Femur (tissue), 1 donor: Measurements from ENCODE around the gene DNAJC5.
"Not testable (repeated sequence)": the region's sequence is repeated elsewhere in the genome, so short reads cannot be mapped to it uniquely, and the experiment has no call there.

ENCODE experiments used
- DNase-seq: peaks from one replicate; pipeline ENCODE4 v3.0.0-alpha.2; 2017

The DNAJC5 gene

GRCh38 chr20:63969838-63970713, 75.2 kb downstream of the DNAJC5 start, which contains the start of gene ZNF512B:
ZNF512B (minus strand) TSS chr20:63969930; CDS start chr20:63967950, 1,980 bp downstream.
- DNase-seq: peak; percentile 82

- DNase-seq: no peak
These were observed 75.9 kb downstream of the DNAJC5 start for GRCh38 chr20:63970714-63971431.

- DNase-seq: not testable (repeated sequence)
These were observed 77.0 kb downstream of the DNAJC5 start for GRCh38 chr20:63971960-63972311.

DNA sequence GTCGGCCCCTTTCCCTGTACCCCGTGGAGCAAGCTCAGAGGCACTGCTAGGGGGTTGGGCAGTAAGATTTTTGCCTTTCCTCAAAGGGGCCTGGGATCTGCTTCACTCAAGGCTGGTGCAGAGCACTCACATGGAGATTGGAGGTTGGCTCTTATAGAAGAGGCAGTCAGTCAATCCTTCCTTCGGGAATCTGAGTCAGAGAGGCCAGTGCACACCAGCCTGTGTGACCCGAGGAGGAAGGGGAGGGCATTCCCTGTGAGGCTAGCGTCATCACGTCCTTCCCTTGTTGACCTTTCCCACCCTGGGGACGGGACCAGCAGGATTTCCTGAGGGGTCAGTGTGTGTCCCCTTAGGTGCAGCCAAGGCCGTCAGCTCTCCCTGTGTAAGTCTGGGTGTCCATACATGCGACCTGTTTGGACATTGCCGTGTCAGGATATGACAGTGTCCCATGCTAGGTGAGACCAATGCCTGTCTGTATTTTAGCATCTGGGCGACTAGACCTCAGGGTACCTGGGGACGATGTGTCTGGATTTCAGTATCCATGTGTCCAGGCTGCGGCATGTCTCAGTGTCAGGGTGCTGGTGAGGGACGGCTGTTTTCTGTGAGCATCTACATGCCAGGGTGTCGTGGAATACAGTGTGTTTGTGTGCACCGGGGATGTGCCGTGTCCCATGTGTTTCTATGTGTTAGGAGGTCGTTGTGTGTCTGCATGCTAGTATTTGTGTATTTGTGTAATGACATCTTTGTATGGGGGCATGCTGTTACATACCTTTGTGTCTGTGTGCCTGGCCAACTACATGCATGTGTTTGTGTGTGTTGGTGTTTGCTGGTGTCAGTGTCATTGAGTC, 77.6 kb downstream of the DNAJC5 start:
- peak; percentile 21 for DNase-seq

GRCh38 chr20:63973160-63973479, 78.2 kb downstream of the DNAJC5 start:
- DNase-seq: no peak

DNA sequence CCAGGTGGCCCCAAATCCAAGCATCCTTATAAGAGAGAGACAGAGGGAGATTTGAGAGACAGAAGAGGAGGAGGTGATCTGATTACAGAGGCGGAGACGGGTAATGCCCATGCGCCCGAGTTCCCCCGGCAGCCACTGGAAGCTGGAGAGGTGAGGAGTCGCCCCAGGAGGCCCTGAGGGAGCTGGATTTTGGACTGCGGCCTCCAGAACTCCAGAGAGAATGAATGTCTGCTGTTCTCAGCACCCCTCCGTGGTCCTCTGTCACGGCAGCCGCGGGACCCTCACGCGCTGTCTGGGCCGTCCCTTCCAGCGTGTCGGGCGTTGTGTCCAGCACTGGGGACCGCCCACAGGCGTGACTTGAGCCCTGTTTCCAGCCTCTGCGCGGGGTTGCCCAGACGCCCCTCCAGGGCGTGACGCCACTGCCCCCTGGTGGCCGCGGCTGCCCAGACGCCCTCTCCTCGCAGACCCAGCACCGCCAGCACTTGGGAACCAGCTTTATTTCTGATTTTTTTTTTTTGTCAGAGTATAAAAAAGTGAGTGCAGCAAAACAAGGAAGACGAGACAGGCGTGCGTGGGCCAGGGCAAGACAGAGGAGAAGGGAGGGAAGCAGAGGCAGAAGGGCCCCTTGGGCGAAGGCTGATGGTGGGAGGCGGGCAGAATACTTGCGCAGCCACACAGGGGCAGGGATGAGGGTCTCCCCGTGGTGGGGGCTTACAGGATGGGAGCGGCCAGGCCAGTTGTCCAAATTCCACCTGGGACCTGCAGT, 78.9 kb downstream of the DNAJC5 start:
- DNase-seq: peak; percentile 93

- DNase-seq: peak; percentile 38
These were observed 79.7 kb downstream of the DNAJC5 start for GRCh38 chr20:63974402-63975200.

DNA sequence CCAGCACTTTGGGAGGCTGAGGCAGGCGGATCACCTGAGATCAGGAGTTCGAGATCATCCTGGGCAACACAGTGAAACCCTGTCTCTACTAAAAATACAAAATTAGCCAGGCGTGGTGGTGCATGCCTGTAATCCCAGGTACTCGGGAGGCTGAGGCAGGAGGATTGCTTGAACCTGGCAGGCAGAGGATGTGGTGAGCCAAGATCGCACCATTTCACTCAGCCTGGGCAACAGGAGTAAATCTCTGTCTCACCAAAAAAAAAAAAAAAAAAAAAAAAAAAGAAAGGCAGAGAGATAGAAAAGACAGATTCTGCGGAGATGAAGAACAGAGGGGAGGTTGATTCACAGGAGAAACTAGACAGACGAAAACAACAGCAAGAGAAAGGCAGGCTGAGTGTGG, 81.6 kb downstream of the DNAJC5 start:
- DNase-seq: not testable (repeated sequence)

- DNase-seq: no peak
These were observed 82.2 kb downstream of the DNAJC5 start for GRCh38 chr20:63976980-63977738.

DNA sequence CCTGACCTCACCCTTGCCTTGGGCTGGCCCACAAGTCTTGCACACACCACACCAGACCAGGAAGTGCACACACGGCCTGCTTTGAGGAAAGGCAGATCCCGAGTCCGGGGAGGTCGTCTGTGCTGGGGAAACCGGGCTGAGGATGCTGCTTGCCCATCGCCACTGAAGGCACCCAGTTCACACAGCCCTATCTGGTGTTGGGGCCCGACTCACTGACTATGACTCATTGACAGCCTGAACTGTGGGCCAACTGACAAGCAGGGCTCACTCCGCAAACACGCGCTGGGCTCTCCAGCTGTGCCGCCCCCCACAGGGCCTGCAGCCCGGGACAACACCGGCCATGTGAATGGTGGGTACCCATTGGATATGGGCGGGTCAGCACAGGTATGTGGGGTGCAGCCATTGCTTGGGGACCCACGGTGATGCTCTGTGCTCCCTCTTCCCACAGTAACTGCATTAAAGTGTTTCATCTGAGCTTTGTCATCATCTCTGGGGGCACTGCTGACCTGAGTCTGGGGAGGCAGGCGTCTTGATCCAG, 82.9 kb downstream of the DNAJC5 start:
- no peak for DNase-seq

DNA sequence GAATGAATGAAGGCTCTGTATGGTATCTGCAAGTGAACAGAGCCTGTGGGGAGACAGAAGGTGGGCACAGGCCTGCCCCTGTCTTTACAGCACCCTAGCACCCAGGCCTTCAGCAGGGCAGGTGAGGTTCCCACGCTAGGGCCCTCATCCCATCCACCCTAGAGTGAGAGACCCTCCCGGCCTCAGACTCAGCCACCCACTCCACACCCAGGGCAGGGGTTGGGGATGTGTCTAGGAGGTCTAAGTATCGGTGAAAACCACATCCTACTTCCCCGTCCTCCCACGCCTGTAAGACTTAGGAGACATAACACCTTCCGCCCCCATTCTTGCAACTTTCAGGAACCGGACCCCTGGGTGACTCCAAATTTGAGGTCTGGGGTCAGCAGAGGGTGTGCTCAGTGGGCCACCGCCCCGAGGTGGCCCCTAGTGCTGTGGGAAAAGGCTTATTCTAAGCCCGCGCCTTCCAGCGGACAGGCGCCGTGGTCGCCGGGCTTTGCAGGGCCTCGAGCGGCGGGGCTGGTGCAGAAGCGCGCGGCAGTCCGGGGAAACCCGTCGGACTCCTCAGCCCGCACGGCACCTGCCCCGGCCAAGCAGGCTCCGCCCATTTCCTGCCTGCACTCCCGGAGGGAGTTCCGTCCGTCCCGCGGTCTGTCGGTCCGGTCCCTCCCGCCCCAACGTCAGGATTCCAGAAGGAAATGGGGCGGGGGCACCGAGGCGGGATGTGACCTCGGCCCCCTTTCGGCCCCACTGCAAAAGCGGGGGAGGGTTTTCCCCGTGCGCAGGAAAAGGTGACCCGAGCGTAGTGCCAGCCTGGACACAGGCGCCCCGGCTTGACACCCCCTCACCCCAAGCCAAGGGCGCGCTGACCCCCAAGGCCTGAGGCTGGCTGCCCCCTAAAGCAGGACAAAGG, 83.6 kb downstream of the DNAJC5 start:
- DNase-seq: peak; percentile 62

GRCh38 chr20:63979229-63979556, 84.3 kb downstream of the DNAJC5 start:
- peak; percentile 32 for DNase-seq

DNA sequence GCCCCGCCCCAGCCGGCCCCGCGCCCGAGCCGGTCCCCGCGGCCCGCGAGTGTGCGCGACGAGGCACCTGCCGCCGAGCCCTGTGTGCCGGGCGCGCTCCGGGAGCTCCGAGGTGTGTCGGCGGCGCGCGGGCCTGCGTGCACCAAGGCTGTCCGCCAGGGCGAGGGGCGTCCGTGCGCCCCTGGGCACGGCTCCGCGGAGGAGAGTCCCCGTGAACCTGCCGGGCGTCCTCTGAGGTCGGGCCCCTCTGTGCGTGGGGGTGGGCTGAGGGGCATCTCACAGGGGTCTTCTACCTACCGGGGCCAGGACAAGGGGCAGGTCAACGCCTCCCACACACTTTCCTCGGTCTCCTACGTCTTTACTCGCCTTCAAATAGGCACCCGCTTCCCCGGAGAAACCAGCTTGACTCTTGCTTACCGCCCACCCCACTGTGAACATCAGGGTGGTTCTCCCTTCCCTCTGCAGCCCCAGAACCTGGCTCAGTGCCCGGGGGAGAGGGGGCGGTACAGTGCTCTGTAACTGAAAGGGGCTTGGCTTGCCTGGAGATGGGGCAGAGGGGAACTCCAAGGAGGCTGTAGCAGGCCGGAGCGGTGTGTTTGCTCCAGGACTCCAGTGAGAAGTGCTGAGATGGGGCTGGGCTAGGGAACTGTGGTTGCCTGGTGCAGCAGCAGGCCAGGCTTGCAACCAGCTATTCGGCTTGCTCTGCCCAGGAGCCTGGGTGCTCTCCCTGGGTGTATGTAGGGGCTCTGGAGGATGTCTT, 84.8 kb downstream of the DNAJC5 start, which contains the start of gene SAMD10:
TSS of gene SAMD10 (minus strand) at position 86 of the 760 bp plus-strand sequence. CDS start 175 bp downstream, outside the sequence.
- DNase-seq: peak; percentile 84

DNA sequence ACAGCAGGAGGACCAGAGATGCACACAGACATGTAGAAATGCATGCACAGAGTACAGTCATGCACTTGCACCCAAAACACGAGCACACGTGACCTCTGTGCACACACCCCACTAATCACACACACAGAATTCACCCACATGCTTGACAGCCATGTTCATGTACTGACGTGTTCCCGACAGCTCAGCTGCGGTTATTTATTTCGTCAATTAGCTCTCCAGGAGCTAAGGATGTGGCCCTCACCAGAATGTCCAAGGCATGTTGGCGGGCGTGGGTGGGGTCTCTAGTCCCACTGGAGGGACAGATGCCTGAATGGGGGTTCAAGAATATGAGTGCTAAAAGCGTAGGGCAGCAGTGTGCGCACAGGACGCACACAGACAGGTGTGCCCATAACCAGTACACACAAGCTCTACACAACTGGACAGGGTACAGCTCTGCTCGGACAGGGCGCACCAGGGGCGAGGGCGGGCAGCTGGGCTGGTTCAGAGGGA, 85.4 kb downstream of the DNAJC5 start:
- DNase-seq: no peak

- DNase-seq: peak; percentile 97
These were observed 86.1 kb downstream of the DNAJC5 start, which contains the start of gene PRPF6 for GRCh38 chr20:63980806-63981728. PRPF6 (plus strand) TSS chr20:63981132; CDS start chr20:63981246, 114 bp downstream.

DNA sequence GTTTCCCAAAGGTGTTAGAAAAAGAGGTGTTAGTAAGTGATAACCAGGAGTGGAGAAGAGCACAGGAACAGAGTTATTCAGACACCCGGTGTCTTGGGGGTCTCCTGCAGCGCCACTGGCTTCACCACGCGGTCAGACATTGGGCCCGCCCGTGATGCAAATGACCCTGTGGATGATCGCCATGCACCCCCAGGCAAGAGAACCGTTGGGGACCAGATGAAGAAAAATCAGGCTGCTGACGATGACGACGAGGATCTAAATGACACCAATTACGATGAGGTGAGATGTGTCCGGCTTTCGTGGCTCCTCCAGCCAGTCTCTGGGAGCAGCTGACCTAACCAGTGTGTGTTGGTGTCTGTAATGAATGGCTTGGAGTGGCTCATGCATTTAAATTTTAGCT, 88.0 kb downstream of the DNAJC5 start:
- DNase-seq: no peak
